Gastroesophageal sphincter (tissue), 3 donors: ENCODE measurements around the gene INTS7.

ENCODE experiments used
- CTCF ChIP-seq, 4 experiments: fragments of 200-600 bp in 2 of 4; fragments of 450-650 bp in 2 of 4; sonication (generic) in 1 of 4; IDR thresholded peaks; one replicate each; pipeline ENCODE4 v1.5.1; 2017 to 2019; ENCODE audit warnings: antibody characterized with exemption in 4 of 4, mild to moderate bottlenecking in 2 of 4, moderate library complexity in 2 of 4
- EP300 ChIP-seq: sonication (generic); formaldehyde crosslinking; IDR thresholded peaks from one replicate; pipeline ENCODE4 v1.6.1; 2017; ENCODE audit warnings: antibody characterized with exemption, mild to moderate bottlenecking
- POLR2A ChIP-seq, 2 donors: fragments of 450-650 bp; IDR thresholded peaks; one replicate each; pipeline ENCODE4 v1.6.1; 2017; ENCODE audit warnings: antibody characterized with exemption in 2 of 2, mild to moderate bottlenecking in 2 of 2, moderate library complexity in 1 of 2

DNA sequence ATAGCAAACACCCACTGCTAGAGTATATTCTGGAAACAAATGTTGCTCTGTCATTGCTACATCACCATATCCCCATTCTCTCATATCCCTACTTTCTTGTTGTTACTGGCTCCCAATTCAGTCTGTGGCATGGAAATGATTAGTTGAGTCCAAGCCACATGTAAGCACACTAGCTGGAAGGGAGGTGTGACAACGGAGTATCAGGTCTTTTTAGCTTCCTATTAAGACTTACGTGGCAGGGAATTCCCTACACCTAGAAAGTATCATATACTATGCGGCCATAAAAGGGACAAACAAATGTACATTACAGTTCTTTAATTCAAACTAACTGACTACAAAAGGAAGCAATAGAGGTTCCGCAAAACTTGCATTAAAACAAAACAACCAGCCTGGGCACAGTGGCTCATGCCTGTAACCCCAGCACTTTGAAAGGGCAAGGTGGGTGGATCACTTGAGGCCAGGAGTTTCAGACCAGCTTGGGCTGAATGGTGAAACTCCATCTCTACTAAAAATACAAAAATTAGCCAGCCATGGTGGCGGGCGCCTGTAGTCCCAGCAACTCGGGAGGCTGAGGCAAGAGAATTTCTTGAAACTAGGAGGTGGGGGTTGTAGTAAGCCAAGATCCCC lies 48.6 kb downstream of the INTS7 start:
- TF ChIP-seq CTCF (IDR thresholded peaks at IDR 0.05) (no peak), EP300 (no peak), POLR2A (IDR thresholded peaks at IDR 0.05) (no peak)
